HG03039 (cell line): ENCODE measurements around the gene FBXW10B.
"Not testable (repeated sequence)": the region's sequence is repeated elsewhere in the genome, so short reads cannot be mapped to it uniquely, and the experiment has no call there.

Experiments used
- ATAC-seq: cut with Tn5 transposase; IDR thresholded peaks from one replicate; pipeline ENCODE4 v1.9.1; 2021; ENCODE audit warnings: mild to moderate bottlenecking, moderate library complexity; ENCODE audit not compliant: unreplicated experiment

Gene FBXW10B

GRCh38 chr17:15619331-15620058 is at the start of gene FBXW10B:
Gene FBXW10B (minus strand): TSS chr17:15619704. CDS start chr17:15619512, 192 bp downstream.
- not testable (repeated sequence) for ATAC-seq

GRCh38 chr17:15663691-15664090 is 44.2 kb upstream of the FBXW10B start:
- ATAC-seq = no peak

DNA sequence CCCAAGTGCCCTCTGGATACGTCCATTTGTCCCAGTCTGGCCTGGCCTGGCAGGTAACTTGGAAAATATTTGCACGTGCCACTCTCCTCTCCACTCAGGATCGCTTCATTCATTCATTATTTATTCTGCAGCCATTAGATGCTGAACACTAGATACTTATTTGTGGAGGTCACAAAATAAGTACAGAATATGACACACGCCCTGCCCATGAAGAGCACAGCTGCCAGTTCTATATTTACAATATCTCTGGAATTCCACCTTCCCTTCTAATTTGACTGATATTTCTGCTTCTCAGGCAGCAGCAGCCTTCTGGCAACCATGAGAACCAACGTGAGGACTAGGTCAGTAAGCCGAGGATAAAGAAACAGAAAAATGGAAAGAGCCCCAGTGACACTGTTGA is 43.7 kb upstream of the FBXW10B start:
- ATAC-seq = no peak

GRCh38 chr17:15662681-15663080 is 43.2 kb upstream of the FBXW10B start:
- no peak for ATAC-seq

- no peak for ATAC-seq
Measured at GRCh38 chr17:15660077-15660476, 40.6 kb upstream of the FBXW10B start.

DNA sequence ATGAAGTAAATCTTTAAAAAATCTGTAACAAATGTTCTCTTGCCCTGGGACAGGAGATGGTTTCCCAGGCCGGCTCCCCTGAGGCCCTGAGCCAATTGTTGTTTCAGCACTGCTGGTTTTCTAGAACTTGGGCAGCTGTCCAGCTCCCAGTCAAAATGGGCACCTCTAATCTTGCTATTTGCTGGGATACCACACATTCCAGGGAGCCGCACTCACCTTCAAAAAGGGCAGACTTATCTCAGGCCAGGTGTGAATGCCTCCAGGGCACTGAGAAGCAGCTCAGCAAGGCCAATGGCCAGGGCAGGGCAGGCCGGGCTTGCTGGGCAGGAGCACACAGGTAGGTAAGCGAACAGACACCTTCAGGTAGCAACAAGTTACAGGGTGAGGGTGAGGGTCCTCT is 40.2 kb upstream of the FBXW10B start:
- no peak for ATAC-seq

GRCh38 chr17:15659236-15659635 is 39.7 kb upstream of the FBXW10B start:
- ATAC-seq = no peak

DNA sequence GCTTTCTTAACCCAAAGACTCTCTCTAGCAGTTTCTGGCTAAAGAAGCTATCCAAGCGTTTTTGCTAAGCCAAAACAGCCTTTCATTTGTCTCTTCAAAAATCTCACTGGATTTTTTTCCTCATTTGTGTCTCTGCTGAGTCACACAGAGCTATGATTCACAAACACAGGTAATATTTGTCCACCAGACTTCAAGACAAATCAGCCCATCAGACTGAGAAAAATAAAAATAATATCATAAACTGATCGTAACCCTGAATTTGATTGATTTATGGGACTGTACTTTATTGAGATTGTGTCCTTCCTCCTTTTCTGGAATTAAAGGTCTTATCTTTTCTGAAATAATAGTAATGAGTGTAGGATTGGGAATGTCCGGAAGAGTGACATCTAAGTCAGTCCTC is 38.8 kb upstream of the FBXW10B start:
- ATAC-seq = no peak

GRCh38 chr17:15657868-15658267 is 38.4 kb upstream of the FBXW10B start:
- no peak for ATAC-seq

GRCh38 chr17:15654886-15655561 is 35.5 kb upstream of the FBXW10B start:
- no peak for ATAC-seq

DNA sequence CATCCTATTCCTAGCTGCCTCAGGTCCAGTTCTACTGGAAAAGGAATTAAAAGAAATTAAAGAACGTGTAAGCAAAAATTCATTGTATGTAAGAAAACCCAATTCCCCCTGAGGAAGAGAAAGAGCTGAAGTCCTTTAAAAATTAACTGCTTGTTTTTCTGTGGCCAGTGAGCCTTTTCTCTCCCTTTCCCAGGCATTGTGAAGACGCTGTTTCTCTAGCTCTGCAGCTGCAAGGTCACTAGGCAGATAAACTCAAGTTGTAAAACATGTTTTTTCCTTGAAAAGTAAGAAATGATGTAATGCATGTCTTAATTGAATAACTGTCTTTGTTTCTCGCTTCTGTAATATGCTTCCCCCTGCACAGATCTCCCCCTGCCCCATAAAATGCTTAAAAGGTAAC is 34.9 kb upstream of the FBXW10B start:
- not testable (repeated sequence) for ATAC-seq

GRCh38 chr17:15652960-15653359 is 33.5 kb upstream of the FBXW10B start:
- no peak for ATAC-seq

DNA sequence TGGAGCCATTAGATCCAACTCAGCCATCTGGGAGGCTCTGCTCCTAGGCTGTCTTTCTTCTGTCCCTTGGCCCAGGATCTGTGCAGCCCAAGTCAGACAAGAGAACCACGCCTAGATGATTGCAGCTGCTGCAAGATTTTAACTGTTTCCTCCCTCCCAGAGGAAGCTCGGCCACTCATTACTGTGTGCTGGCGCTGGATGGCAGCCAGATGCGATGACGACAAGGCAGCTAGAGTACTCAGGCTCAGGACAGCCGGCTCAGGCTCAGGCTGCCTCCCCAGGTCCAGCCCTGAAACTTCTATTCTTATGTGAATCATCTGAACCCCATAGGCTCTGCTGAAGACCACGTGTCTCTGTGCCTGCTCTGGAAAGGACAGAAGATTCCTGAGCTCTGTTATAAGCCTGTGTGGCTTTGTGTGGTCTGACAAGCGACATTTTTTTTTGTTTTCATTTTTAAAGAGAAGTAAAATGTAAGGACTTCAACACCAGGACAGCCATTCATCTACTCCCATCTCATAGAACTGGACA is 32.1 kb upstream of the FBXW10B start:
- peak; percentile 58 for ATAC-seq

DNA sequence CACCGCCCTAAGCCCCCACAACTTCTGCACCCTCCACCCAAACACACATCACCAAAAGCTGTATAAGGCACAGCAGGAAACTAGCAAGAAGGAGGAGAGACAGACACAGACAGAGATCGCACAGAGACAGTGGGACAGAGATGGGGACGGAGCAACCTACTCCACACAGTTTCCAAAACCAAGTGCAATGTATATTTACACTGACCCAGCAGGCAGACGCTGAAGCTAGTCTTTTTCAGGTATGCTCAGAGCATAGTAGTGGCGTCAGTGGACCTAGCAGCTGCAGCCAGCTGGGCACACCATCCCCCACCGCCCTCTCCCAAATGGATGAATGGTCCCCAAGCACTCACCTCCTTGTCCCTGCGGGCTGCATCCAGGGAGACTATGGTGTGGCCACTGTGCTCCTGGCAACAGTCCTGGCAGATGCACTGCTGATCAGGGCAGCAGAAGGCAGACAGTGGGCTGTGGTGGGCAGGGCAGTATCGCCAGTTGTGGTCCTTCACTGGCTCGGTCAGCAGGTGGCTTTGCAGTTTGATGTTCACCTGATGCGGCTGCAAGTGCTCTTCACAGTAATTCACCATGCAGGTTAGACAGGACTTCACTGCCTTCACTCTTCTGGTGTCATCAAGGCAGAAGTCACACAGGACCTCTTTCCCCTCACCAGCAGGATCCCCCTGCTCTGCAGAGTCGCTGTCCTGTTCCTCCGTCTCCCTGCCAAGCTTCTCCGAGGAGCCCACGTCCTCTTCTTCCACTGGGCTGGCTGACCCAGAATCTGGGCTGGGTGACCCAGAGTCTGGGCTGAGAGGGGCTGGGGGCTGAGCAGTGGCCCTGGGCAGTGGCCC is 31.5 kb upstream of the FBXW10B start:
- no peak for ATAC-seq

DNA sequence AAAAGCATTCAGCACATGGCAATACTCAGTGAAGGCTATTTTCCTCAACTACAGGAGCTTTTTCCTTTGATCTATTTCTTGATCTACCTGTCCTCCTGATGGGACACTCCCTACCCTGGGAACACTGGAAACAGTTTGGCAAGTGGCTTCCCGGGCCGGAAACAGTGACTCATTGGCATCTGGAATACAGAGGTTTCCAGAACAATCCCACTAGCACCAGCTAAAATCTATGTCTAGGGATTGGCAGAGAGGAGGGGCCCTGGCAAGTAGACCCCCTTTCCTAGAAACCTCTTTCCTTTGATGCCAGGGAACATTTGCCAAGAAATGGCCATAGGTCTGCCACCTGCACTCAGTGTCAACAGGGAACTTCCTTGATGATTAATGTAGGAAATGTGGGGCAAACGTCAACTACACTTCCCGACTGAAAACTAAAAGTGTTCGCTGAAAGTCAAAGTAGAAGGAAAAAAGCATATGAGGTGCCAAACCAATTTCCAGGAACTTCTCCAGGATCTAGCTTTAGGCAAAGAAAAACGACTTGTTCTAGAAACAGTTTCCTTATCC is 30.4 kb upstream of the FBXW10B start:
- no peak for ATAC-seq

- ATAC-seq = no peak
Measured at GRCh38 chr17:15648386-15648785, 28.9 kb upstream of the FBXW10B start.

- not testable (repeated sequence) for ATAC-seq
Measured at GRCh38 chr17:15645942-15646312, 26.4 kb upstream of the FBXW10B start.

- ATAC-seq = not testable (repeated sequence)
Measured at GRCh38 chr17:15645099-15645941, 25.8 kb upstream of the FBXW10B start.

GRCh38 chr17:15642505-15643251 is 23.2 kb upstream of the FBXW10B start:
- not testable (repeated sequence) for ATAC-seq
